Tibial nerve (tissue), 4 donors: ENCODE data around the gene WFDC5. TPM values are rescaled to one million over a fixed set of nuclear protein-coding genes. Genes with fewer than 3 reads are reported as not detected.

ENCODE experiments used
- DNase-seq, 2 donors: peaks; one replicate each; pipeline ENCODE4 v3.0.0-alpha.2; 2019; ENCODE audit warnings: low spot score in 2 of 2
- H3K27ac ChIP-seq, 4 donors: fragments of 200-600 bp; sonication (generic) in 3 of 4; one replicate each; pipeline ENCODE4 v1.5.1; 2017 to 2019; ENCODE audit warnings: mild to moderate bottlenecking in 1 of 4
- H3K27me3 ChIP-seq, 2 donors: fragments of 200-600 bp; sonication (generic) in 1 of 2; one replicate each; pipeline versions ENCODE4 v1.5.1 to v1.6.0; 2017 to 2019
- H3K36me3 ChIP-seq, 3 donors: fragments of 200-600 bp; sonication (generic); one replicate each; pipeline ENCODE4 v1.5.1; 2018 to 2019
- H3K4me1 ChIP-seq, 4 donors: fragments of 200-600 bp; sonication (generic) in 3 of 4; one replicate each; pipeline ENCODE4 v1.5.1; 2017 to 2019
- H3K4me3 ChIP-seq, 4 donors: fragments of 200-600 bp; sonication (generic) in 3 of 4; one replicate each; pipeline ENCODE4 v1.5.1; 2017 to 2019; ENCODE audit warnings: mild to moderate bottlenecking in 1 of 4, moderate library complexity in 1 of 4
- H3K9me3 ChIP-seq, 4 donors: fragments of 200-600 bp; sonication (generic) in 3 of 4; one replicate each; pipeline ENCODE4 v1.5.1; 2017 to 2019
- EP300 ChIP-seq, 2 donors: sonication (generic); formaldehyde crosslinking; IDR thresholded peaks; one replicate each; pipeline ENCODE4 v1.6.1; 2017; ENCODE audit warnings: antibody characterized with exemption in 2 of 2, mild to moderate bottlenecking in 1 of 2
- POLR2A ChIP-seq, 2 donors: fragments of 450-650 bp; IDR thresholded peaks; one replicate each; pipeline ENCODE4 v1.6.1; 2017; ENCODE audit warnings: antibody characterized with exemption in 2 of 2, mild to moderate bottlenecking in 2 of 2, moderate library complexity in 2 of 2
- WGBS, 2 donors: methylation state at CpG; one replicate each; pipeline ENCODE4 v1.1.5; 2018; 5-methylcytosine and 5-hydroxymethylcytosine counted together
- total RNA-seq, 4 donors: library from RNA; depleted of rRNA; stranded (reverse); fragments of >200 nt; gene quantifications; one replicate each; pipeline ENCODE4 v1.1.0, GENCODE V29; 2016
- TF ChIP-seq, protein P1 (sequence below), 5 experiments: fragments of 200-600 bp in 3 of 5; fragments of 450-650 bp in 2 of 5; sonication (generic) in 3 of 5; IDR thresholded peaks; one replicate each; pipeline ENCODE4 v1.5.1; 2016 to 2019; ENCODE audit warnings: antibody characterized with exemption in 5 of 5, mild to moderate bottlenecking in 3 of 5, moderate library complexity in 2 of 5

The WFDC5 gene
- total RNA-seq, 4 donors from 2014 or later = not detected

DNA sequence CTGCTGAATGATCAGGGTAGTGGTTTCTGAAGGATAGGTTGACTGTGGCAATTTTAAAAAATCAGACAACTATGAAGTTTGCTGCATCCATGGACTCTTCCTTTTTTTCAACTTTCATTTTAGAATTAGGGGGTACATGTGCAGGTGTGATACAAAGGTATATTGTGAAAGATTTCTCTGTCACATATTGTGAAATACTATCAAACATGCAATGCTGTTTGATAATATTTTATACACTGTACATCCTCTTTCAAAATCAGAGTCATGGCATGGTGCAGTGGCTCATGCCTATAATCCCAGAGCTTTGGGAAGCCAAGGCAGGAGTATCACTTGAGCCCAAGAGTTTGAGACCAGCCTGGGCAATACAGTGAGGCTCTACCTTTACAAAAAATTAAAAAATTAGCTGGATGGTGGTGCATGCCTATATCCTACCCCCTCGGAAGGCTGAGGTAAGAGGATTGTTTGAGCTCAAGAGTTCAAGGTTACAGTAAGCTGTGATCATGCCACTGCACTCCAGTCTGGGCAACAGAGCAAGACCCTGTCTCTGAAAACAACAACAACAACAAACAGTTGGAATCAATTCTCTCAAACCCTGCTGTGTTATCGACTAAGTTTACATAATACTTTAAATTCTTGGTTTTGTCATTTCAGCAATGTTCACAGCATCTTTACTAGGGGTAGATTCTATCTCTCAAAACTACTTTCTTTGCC is 4.7 kb upstream of the WFDC5 start:
- no peak overlapping the region for H3K4me3 ChIP-seq
- WGBS, 2 donors = 79 to 89% methylated on average over 2 of the region's 2 CpGs
- no peaks in the 10 kb centered on the region for H3K36me3 ChIP-seq
- TF ChIP-seq, protein P1, sequence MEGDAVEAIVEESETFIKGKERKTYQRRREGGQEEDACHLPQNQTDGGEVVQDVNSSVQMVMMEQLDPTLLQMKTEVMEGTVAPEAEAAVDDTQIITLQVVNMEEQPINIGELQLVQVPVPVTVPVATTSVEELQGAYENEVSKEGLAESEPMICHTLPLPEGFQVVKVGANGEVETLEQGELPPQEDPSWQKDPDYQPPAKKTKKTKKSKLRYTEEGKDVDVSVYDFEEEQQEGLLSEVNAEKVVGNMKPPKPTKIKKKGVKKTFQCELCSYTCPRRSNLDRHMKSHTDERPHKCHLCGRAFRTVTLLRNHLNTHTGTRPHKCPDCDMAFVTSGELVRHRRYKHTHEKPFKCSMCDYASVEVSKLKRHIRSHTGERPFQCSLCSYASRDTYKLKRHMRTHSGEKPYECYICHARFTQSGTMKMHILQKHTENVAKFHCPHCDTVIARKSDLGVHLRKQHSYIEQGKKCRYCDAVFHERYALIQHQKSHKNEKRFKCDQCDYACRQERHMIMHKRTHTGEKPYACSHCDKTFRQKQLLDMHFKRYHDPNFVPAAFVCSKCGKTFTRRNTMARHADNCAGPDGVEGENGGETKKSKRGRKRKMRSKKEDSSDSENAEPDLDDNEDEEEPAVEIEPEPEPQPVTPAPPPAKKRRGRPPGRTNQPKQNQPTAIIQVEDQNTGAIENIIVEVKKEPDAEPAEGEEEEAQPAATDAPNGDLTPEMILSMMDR (IDR thresholded peaks at IDR 0.05) = no peak
- TF ChIP-seq EP300 (IDR thresholded peaks at IDR 0.05) (no peak), POLR2A (IDR thresholded peaks at IDR 0.05) (no peak)
- no peak overlapping the region for H3K27ac ChIP-seq
- no peak for DNase-seq
- H3K4me1 ChIP-seq = no peaks in the 10 kb centered on the region
- no peaks in the 10 kb centered on the region for H3K9me3 ChIP-seq
- H3K27me3 ChIP-seq = peaks cover 0 to 10% of the 10 kb centered on the region in 2 donors

DNA sequence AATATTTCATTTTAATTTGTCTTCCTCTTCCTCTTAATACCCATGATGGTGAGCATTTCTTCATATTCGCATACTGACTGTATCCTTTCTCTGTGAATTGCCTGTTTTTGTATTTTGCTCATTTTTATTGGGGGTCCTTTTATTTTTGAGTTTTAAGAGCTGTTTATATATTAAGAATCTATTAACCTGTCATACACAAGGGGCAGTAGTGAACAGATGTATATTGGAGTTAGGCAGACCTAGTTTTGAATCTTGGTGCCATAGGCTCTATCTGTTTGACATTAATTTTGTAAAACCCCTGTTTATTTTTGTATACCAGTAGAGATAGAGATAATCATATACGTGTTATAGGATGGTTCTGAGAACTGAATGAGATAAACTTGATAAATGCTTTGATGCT is 3.1 kb upstream of the WFDC5 start:
- no peak overlapping the region for H3K4me3 ChIP-seq
- H3K27ac ChIP-seq = no peak overlapping the region
- 92 to 96% methylated on average over 2 of the region's 2 CpGs for WGBS, 2 donors
- no peaks in the 10 kb centered on the region for H3K9me3 ChIP-seq
- no peaks in the 10 kb centered on the region for H3K36me3 ChIP-seq
- no peaks in the 10 kb centered on the region for H3K27me3 ChIP-seq
- H3K4me1 ChIP-seq = no peaks in the 10 kb centered on the region
- TF ChIP-seq POLR2A (IDR thresholded peaks at IDR 0.05) = no peak
- TF ChIP-seq, protein P1 (IDR thresholded peaks at IDR 0.05) = no peak
- TF ChIP-seq EP300 (IDR thresholded peaks at IDR 0.05) = no peak
- no peak for DNase-seq

DNA sequence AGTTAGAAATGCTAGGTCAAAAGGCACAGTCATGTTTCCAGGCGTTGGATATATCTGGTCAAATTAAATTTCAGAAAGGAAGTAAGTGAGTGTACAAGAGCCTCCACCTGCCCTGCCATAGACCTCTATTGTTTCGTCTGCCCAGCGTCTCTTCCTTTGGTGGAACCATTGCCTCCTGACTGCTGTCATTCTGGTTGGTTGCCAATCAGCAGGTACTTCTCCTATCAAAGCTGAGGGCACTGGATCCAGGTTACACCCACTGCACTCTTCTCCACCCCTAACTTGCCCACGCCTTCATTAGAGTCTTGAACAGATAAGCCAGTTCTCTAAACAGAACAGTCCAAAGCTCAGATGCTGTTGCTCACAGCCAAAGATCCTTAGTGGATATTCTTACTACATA is 2.6 kb upstream of the WFDC5 start:
- Histone ChIP-seq H3K36me3 (no peaks in the 10 kb centered on the region), H3K27ac (no peak overlapping the region), H3K27me3 (no peaks in the 10 kb centered on the region), H3K9me3 (no peaks in the 10 kb centered on the region), H3K4me3 (no peak overlapping the region), H3K4me1 (no peaks in the 10 kb centered on the region)
- WGBS, 2 donors = 74 to 83% methylated on average over 4 of the region's 4 CpGs
- TF ChIP-seq POLR2A (IDR thresholded peaks at IDR 0.05) (no peak), EP300 (IDR thresholded peaks at IDR 0.05) (no peak)
- TF ChIP-seq, protein P1 (IDR thresholded peaks at IDR 0.05) = no peak
- DNase-seq = no peak

DNA sequence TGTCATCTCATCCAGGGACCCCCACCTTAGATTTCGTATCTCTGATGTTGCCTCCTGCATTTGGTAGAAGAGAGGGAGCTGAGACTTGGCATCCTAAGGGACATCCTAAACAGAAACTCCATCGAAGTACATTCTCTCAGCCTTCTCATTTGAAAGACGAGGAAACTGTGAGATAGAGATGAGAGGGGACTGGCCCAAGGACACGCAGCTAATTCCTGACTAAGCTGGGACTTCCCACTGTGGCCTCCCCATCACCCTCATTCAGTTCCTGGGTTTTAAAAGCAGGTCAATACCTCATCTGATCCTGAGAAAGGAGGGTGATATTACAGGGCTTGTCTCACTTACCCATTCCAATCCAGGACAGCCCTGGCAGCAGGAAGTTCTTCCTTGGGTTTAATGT is 855 bp upstream of the WFDC5 start:
- H3K27me3 ChIP-seq = no peaks in the 10 kb centered on the region
- H3K9me3 ChIP-seq = no peaks in the 10 kb centered on the region
- TF ChIP-seq POLR2A (IDR thresholded peaks at IDR 0.05) = no peak
- TF ChIP-seq, protein P1 (IDR thresholded peaks at IDR 0.05) = no peak
- TF ChIP-seq EP300 (IDR thresholded peaks at IDR 0.05) = no peak
- H3K36me3 ChIP-seq = no peaks in the 10 kb centered on the region
- no peak for DNase-seq
- H3K4me1 ChIP-seq = no peaks in the 10 kb centered on the region
- H3K4me3 ChIP-seq = no peak overlapping the region
- H3K27ac ChIP-seq = no peak overlapping the region
- 76 to 88% methylated on average over 4 of the region's 4 CpGs for WGBS, 2 donors

DNA sequence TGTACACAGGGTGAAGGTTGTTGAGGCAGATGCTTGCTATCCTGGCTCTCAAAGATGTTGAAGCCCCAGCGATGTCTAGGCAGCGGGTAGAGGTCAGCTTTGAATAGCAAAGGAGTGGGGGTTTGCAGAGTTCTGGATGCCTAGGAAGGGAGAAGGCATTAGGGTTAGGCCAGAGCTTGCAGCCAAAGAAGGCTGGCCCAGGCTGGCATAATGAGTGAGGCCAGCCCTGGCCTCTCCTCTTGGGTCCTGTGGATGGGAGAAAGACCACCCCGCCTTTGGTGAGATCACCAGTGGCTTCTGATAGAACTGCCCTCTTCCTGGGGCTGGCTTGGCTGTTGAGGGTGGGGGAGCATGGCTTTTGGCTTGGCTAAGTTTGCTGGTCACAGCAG is 406 bp upstream of the WFDC5 start:
- Histone ChIP-seq H3K27ac (no peak overlapping the region), H3K36me3 (no peaks in the 10 kb centered on the region), H3K27me3 (no peaks in the 10 kb centered on the region), H3K4me1 (no peaks in the 10 kb centered on the region), H3K9me3 (no peaks in the 10 kb centered on the region), H3K4me3 (no peak overlapping the region)
- DNase-seq = no peak
- TF ChIP-seq POLR2A (IDR thresholded peaks at IDR 0.05) = no peak
- no peak for TF ChIP-seq EP300 (IDR thresholded peaks at IDR 0.05)
- TF ChIP-seq, protein P1 (IDR thresholded peaks at IDR 0.05) = no peak
- WGBS, 2 donors = 69 to 83% methylated on average over 3 of the region's 3 CpGs
